Neuronal stem cell (in vitro differentiated cells): ENCODE results near the gene FOXN3.

Experiments
- DNase-seq: peaks from one replicate; pipeline ENCODE4 v3.0.0-alpha.2; 2013; ENCODE audit warnings: low spot score
- H2AFZ ChIP-seq: one replicate; pipeline ENCODE4 v1.6.1; 2013; ENCODE audit warnings: mild to moderate bottlenecking, low read length, inconsistent platforms
- H2AK5ac ChIP-seq: 2 replicates; pipeline ENCODE4 v1.6.1; 2013; ENCODE audit warnings: low read depth, mild to moderate bottlenecking, inconsistent platforms, low read length, moderate library complexity, mixed read lengths
- H2BK120ac ChIP-seq: 2 replicates; pipeline ENCODE4 v1.6.1; 2013; ENCODE audit warnings: low read depth, mild to moderate bottlenecking, inconsistent platforms, low read length, moderate library complexity, mixed read lengths
- H2BK12ac ChIP-seq: one replicate; pipeline ENCODE4 v1.6.1; 2013; ENCODE audit warnings: low read length, inconsistent platforms
- H2BK15ac ChIP-seq: 2 replicates; pipeline ENCODE4 v1.6.1; 2013; ENCODE audit warnings: mild to moderate bottlenecking, low read length, inconsistent platforms, mixed read lengths
- H2BK5ac ChIP-seq: one replicate; pipeline ENCODE4 v1.6.1; 2013; ENCODE audit warnings: inconsistent platforms, mild to moderate bottlenecking, low read length, moderate library complexity
- H3K14ac ChIP-seq: one replicate; pipeline ENCODE4 v1.6.1; 2013; ENCODE audit warnings: low read length, inconsistent platforms
- H3K18ac ChIP-seq: 2 replicates; pipeline ENCODE4 v1.6.1; 2013; ENCODE audit warnings: low read length, inconsistent platforms
- H3K23ac ChIP-seq: 2 replicates; pipeline ENCODE4 v1.6.1; 2013; ENCODE audit warnings: low read depth, mild to moderate bottlenecking, mixed read lengths, low read length, inconsistent platforms; ENCODE audit not compliant: poor library complexity
- H3K27ac ChIP-seq: replicated peaks from 3 replicates; pipeline ENCODE4 v1.5.1; 2013; ENCODE audit warnings: low read length, inconsistent platforms
- H3K27me3 ChIP-seq, 3 experiments: 2 replicates each; pipeline ENCODE4 v1.6.1; 2013; ENCODE audit warnings: low read length in 3 of 3, mild to moderate bottlenecking in 2 of 3, inconsistent platforms in 1 of 3, low read depth in 1 of 3, mixed read lengths in 1 of 3, moderate library complexity in 1 of 3; ENCODE audit not compliant: control insufficient read depth in 3 of 3, insufficient read depth in 3 of 3
- H3K36me3 ChIP-seq, 2 donors: replicated peaks in 1 of 2; 2 replicates each; pipeline ENCODE4 v1.6.1; 2013; ENCODE audit warnings: low read length in 2 of 2; ENCODE audit not compliant: control insufficient read depth in 2 of 2, insufficient read depth in 2 of 2
- H3K4ac ChIP-seq: 2 replicates; pipeline ENCODE4 v1.6.1; 2013; ENCODE audit warnings: inconsistent platforms, mild to moderate bottlenecking, low read length, moderate library complexity
- H3K4me1 ChIP-seq, 2 donors: 1 replicate in 1 of 2; 2 replicates in 1 of 2; pipeline ENCODE4 v1.6.1; 2013; ENCODE audit warnings: low read length in 2 of 2, low read depth in 1 of 2; ENCODE audit not compliant: control insufficient read depth in 2 of 2, insufficient read depth in 1 of 2
- H3K4me2 ChIP-seq: one replicate; pipeline ENCODE4 v1.6.1; 2013; ENCODE audit warnings: mild to moderate bottlenecking, low read length, inconsistent platforms; ENCODE audit not compliant: insufficient read depth, poor library complexity, severe bottlenecking
- H3K4me3 ChIP-seq, 2 donors: 2 replicates each; pipeline ENCODE4 v1.5.1; 2013; ENCODE audit warnings: low read length in 2 of 2, mild to moderate bottlenecking in 2 of 2, inconsistent platforms in 1 of 2, moderate library complexity in 1 of 2
- H3K79me1 ChIP-seq: one replicate; pipeline ENCODE4 v1.6.1; 2013; ENCODE audit warnings: low read depth, mild to moderate bottlenecking, inconsistent platforms, low read length, moderate library complexity
- H3K9ac ChIP-seq: one replicate; pipeline ENCODE4 v1.6.1; 2013; ENCODE audit warnings: mild to moderate bottlenecking, low read depth, low read length, inconsistent platforms; ENCODE audit not compliant: poor library complexity
- H3K9me3 ChIP-seq, 2 donors: replicated peaks in 1 of 2; 2 replicates each; pipeline versions ENCODE3 to v1.6.1; 2013; ENCODE audit warnings: low read length in 2 of 2, mild to moderate bottlenecking in 2 of 2, inconsistent platforms in 1 of 2, low read depth in 1 of 2, mixed read lengths in 1 of 2, moderate library complexity in 1 of 2; ENCODE audit not compliant: control insufficient read depth in 2 of 2, insufficient read depth in 1 of 2
- H4K8ac ChIP-seq: one replicate; pipeline ENCODE4 v1.6.1; 2013; ENCODE audit warnings: low read depth, mild to moderate bottlenecking, inconsistent platforms, low read length, moderate library complexity
- H4K91ac ChIP-seq: one replicate; pipeline ENCODE4 v1.6.1; 2013; ENCODE audit warnings: low read length, low read depth, mild to moderate bottlenecking, inconsistent platforms; ENCODE audit not compliant: poor library complexity
- WGBS, 2 donors: extraction: QIAGEN DNeasy Blood & Tissue Kit; methylation state at CpG; one replicate each; pipeline ENCODE4 v1.1.7; 2013; ENCODE audit warnings: missing lambda C conversion rate in 2 of 2, mixed read lengths in 1 of 2; ENCODE audit not compliant: insufficient read length in 2 of 2, insufficient replicate concordance in 1 of 2; ENCODE audit errors: extremely low coverage in 2 of 2; 5-methylcytosine and 5-hydroxymethylcytosine counted together

Gene FOXN3

GRCh38 chr14:89351221-89351515 is 65.9 kb downstream of the FOXN3 start:
- H3K18ac ChIP-seq: no peak overlapping the region
- no peak overlapping the region for H2BK12ac ChIP-seq
- peaks cover 0 to 17% of the 10 kb centered on the region in 2 donors for H3K36me3 ChIP-seq
- H4K8ac ChIP-seq: no peak overlapping the region
- peaks cover 14 to 42% of the 10 kb centered on the region in 2 donors for H3K4me1 ChIP-seq
- no peak overlapping the region for H2AK5ac ChIP-seq
- no peaks in the 10 kb centered on the region for H3K27me3 ChIP-seq
- WGBS, 2 donors: no CpG with 5 or more reads among the region's 3 CpGs
- no peak overlapping the region for H3K23ac ChIP-seq
- no peak overlapping the region for H3K4ac ChIP-seq
- no peak overlapping the region for H3K27ac ChIP-seq
- H2BK120ac ChIP-seq: no peak overlapping the region
- H2BK5ac ChIP-seq: no peak overlapping the region
- peak overlapping the region in 1 of 2 donors; percentile 10 for H3K4me3 ChIP-seq
- no peak for DNase-seq
- H2BK15ac ChIP-seq: no peak overlapping the region
- H3K79me1 ChIP-seq: no peaks in the 10 kb centered on the region
- H2AFZ ChIP-seq: peak overlapping the region; percentile 36
- H3K4me2 ChIP-seq: no peak overlapping the region
- peaks cover 0 to 4% of the 10 kb centered on the region in 2 donors for H3K9me3 ChIP-seq
- H3K9ac ChIP-seq: no peak overlapping the region
- H3K14ac ChIP-seq: no peak overlapping the region
- H4K91ac ChIP-seq: no peak overlapping the region

- Histone ChIP-seq H3K27me3 (no peaks in the 10 kb centered on the region), H3K9ac (no peak overlapping the region), H3K14ac (no peak overlapping the region), H4K91ac (no peak overlapping the region), H3K9me3 (peaks cover 0 to 4% of the 10 kb centered on the region in 2 donors), H3K23ac (no peak overlapping the region), H3K79me1 (no peaks in the 10 kb centered on the region), H3K4me2 (no peak overlapping the region), H3K4me3 (no peak overlapping the region), H2BK5ac (no peak overlapping the region), H2BK12ac (no peak overlapping the region), H2AK5ac (no peak overlapping the region), H3K27ac (no peak overlapping the region), H3K4me1 (peaks cover 14 to 42% of the 10 kb centered on the region in 2 donors), H2BK120ac (no peak overlapping the region), H2BK15ac (no peak overlapping the region), H3K4ac (no peak overlapping the region), H3K36me3 (peaks cover 0 to 17% of the 10 kb centered on the region in 2 donors), H2AFZ (no peak overlapping the region), H4K8ac (no peak overlapping the region), H3K18ac (no peak overlapping the region)
- WGBS, 2 donors: no CpG with 5 or more reads among the region's 8 CpGs
- no peak for DNase-seq
These were observed 66.9 kb downstream of the FOXN3 start for GRCh38 chr14:89350152-89350551.

GRCh38 chr14:89349171-89350008 is 67.6 kb downstream of the FOXN3 start:
- no peak overlapping the region for H2BK15ac ChIP-seq
- no peak overlapping the region for H2AFZ ChIP-seq
- no CpG with 5 or more reads among the region's 8 CpGs for WGBS, 2 donors
- H4K8ac ChIP-seq: no peak overlapping the region
- H3K4me3 ChIP-seq: no peak overlapping the region
- H2BK120ac ChIP-seq: no peak overlapping the region
- H3K14ac ChIP-seq: no peak overlapping the region
- peaks cover 0 to 17% of the 10 kb centered on the region in 2 donors for H3K36me3 ChIP-seq
- H3K4me2 ChIP-seq: no peak overlapping the region
- H2AK5ac ChIP-seq: no peak overlapping the region
- DNase-seq: peak; percentile 76
- no peak overlapping the region for H2BK12ac ChIP-seq
- no peak overlapping the region for H3K27ac ChIP-seq
- no peak overlapping the region for H3K4ac ChIP-seq
- no peak overlapping the region for H3K18ac ChIP-seq
- no peak overlapping the region for H4K91ac ChIP-seq
- H3K4me1 ChIP-seq: peaks cover 14 to 42% of the 10 kb centered on the region in 2 donors
- no peaks in the 10 kb centered on the region for H3K27me3 ChIP-seq
- no peak overlapping the region for H3K23ac ChIP-seq
- no peaks in the 10 kb centered on the region for H3K79me1 ChIP-seq
- H2BK5ac ChIP-seq: no peak overlapping the region
- no peak overlapping the region for H3K9ac ChIP-seq
- H3K9me3 ChIP-seq: peaks cover 0 to 4% of the 10 kb centered on the region in 2 donors

- Histone ChIP-seq H2BK12ac (no peak overlapping the region), H3K27ac (no peak overlapping the region), H3K14ac (no peak overlapping the region), H3K9me3 (peaks cover 0 to 4% of the 10 kb centered on the region in 2 donors), H3K18ac (no peak overlapping the region), H2BK5ac (no peak overlapping the region), H3K9ac (no peak overlapping the region), H2BK120ac (no peak overlapping the region), H2AFZ (no peak overlapping the region), H3K4me1 (peaks cover 14 to 42% of the 10 kb centered on the region in 2 donors), H3K4ac (no peak overlapping the region), H3K4me2 (no peak overlapping the region), H4K91ac (no peak overlapping the region), H3K4me3 (no peak overlapping the region), H4K8ac (no peak overlapping the region), H3K79me1 (no peaks in the 10 kb centered on the region), H2AK5ac (no peak overlapping the region), H3K23ac (no peak overlapping the region), H2BK15ac (no peak overlapping the region), H3K27me3 (no peaks in the 10 kb centered on the region), H3K36me3 (peaks cover 0 to 17% of the 10 kb centered on the region in 2 donors)
- no peak for DNase-seq
- WGBS, 2 donors: no CpG with 5 or more reads among the region's 5 CpGs
These were observed 68.3 kb downstream of the FOXN3 start for GRCh38 chr14:89348722-89349121.
